Hematopoietic multipotent progenitor cell (in vitro differentiated cells): ENCODE data around the gene CTAGE15. TPM values are rescaled to one million over a fixed set of nuclear protein-coding genes. Genes with fewer than 3 reads are reported as not detected.
"Not testable (repeated sequence)": the region's sequence is repeated elsewhere in the genome, so short reads cannot be mapped to it uniquely, and the experiment has no call there.

Experiments used
- DNase-seq, 3 donors: peaks; one replicate each; pipeline ENCODE4 v3.0.0-alpha.2; 2011 to 2015; ENCODE audit warnings: low read depth in 2 of 3, low spot score in 2 of 3
- total RNA-seq: library from RNA; depleted of rRNA; stranded (reverse); fragments of >200 nt; gene quantifications from one replicate; pipeline ENCODE4 v1.2.3, GENCODE V29; 2012

The CTAGE15 gene, protein sequence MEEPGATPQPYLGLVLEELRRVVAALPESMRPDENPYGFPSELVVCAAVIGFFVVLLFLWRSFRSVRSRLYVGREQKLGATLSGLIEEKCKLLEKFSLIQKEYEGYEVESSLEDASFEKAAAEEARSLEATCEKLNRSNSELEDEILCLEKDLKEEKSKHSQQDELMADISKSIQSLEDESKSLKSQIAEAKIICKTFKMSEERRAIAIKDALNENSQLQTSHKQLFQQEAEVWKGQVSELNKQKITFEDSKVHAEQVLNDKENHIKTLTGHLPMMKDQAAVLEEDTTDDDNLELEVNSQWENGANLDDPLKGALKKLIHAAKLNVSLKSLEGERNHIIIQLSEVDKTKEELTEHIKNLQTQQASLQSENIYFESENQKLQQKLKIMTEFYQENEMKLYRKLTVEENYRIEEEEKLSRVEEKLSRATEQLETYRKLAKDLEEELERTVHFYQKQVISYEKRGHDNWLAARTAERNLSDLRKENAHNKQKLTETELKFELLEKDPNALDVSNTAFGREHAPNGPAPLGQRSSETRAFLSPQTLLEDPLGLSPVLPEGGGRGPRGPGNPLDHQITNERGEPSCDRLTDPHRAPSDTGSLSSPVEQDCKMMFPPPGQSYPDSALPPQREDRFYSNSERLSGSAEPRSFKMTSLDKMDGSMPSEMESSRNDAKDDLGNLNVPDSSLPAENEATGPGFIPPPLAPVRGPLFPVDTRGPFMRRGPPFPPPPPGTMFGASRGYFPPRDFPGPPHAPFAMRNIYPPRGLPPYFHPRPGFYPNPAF
- total RNA-seq: under 0.01 TPM

- not testable (repeated sequence) for DNase-seq
Observed at GRCh38 chr7:143571501-143571900, at the start of gene CTAGE15. CTAGE15 (plus strand) TSS chr7:143571801; CDS start chr7:143571818, 17 bp downstream.

- not testable (repeated sequence) for DNase-seq
Observed at GRCh38 chr7:143522309-143522916, 49.2 kb upstream of the CTAGE15 start.

- not testable (repeated sequence) for DNase-seq
Observed at GRCh38 chr7:143531169-143531926, 40.3 kb upstream of the CTAGE15 start.

DNA sequence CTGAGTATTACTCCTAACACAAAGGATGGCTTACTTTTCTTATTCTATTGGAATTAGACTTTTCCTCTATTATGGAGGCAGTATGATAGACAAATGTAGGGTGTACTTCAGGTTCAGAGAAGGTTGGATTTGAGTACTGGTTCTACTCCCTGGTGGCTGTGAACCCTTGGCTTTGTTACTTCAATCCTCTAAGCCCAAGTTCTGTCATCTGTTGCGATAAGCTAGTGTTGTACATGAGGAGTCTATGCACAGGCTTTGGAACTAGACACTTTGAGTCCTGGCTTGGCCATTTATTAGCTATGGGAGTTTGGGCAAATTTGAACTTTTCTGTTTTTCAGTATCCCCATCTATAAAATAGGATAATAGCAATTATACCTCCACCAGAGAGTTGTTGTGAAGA is 39.7 kb upstream of the CTAGE15 start:
- not testable (repeated sequence) for DNase-seq

DNA sequence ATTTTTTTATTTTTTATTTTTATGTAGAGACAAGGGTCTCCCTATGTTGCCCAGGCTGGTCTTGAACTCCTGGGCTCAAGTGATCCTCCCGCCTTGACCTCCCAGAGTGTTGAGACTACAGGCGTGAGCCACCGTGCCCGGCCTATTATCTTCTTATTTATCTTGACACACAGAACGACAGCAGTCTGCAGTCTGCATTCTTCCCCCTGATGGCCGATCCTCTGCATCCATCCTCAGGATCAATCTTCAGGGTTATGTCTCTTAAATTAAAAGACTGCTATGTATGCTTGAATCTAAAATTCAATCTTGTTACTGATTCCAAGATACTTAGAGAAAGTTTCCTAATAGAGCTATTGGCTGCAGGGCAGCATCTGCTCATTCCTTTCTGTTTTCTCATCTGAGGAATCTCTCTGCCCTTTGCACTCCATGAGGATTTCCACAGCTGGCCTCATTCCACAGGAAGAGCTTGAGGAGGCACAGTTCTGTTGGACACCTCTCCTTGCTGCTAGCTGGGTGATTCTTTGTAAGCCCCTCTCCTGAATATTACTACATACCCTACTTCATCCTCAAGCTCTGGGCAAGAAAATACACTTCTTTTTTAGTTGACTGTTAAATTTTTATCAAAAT is 38.3 kb upstream of the CTAGE15 start:
- DNase-seq: not testable (repeated sequence)

- not testable (repeated sequence) for DNase-seq
Observed at GRCh38 chr7:143536443-143536842, 35.2 kb upstream of the CTAGE15 start.

DNA sequence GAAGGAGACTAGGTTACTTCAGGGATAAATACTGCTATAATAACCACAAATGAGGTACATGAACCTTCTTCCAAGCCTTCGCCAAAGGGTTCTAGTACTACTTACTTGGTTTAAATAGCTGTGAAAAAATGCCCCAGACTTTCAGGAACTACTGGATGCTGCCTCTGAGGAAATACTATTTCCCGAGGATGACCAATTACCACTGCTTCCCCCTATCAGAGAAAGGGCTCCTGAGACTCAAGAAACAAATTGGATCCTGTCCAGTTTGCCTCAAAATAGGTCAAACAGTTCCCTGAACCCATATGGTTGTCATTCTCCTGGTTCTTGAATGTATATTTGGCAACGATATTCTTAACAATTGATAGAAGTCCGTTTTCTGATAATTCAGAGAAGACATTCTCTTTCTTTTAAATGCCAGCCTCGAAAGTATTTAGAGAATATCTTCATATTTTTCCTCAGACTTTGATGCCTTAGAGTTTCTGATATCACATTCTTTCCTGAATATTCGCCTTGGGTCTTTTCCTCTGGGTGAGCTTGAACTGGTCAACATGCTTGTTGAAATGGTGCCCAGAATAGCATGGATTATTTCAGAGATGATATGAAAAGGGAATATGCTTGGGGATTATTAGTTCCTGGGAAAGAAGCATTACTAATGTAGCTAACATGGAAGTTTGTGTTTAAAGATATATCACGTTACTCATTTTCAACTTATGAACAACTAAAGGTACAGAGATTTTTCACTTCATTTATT is 28.1 kb upstream of the CTAGE15 start:
- DNase-seq: not testable (repeated sequence)

- DNase-seq: not testable (repeated sequence)
Observed at GRCh38 chr7:143555968-143556367, 15.6 kb upstream of the CTAGE15 start.

DNA sequence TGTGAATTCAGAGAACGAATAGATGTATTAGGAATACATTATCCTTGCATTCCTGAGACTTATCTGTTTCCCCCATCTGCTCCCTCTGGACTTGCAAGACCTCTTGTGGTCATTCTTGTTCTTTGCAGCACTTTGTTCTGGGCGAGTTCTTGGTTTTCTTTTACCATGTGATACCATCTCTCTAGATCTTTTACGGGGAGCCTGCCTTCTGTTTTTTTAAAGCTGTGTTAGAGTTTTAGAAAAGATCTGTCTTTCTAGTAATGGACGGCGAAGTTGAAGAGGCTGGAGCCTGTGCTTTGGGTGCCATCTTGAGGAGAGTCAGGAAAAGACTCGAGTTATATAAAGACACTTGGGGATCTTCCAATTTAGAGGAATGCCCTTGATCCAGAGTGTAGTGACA is 8.3 kb upstream of the CTAGE15 start:
- DNase-seq: not testable (repeated sequence)

DNA sequence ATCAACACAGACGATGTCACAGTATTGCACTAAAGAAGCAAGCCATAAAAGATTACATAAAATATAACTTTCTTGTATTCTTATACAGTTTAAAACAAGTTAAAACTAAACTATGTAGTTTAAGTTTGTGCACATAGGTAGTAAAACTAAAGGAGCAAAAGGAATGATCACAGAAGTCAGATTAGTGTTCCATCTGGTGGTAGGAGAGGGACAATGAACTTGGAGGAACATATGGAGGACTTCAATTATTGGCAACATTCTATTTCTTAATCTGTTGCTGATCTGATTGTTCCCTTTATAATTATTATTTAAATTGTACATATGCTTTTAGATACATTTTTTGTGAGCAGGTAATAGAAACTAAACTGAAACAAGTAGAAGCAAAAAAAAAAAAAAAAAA is 5.6 kb upstream of the CTAGE15 start:
- not testable (repeated sequence) for DNase-seq

DNA sequence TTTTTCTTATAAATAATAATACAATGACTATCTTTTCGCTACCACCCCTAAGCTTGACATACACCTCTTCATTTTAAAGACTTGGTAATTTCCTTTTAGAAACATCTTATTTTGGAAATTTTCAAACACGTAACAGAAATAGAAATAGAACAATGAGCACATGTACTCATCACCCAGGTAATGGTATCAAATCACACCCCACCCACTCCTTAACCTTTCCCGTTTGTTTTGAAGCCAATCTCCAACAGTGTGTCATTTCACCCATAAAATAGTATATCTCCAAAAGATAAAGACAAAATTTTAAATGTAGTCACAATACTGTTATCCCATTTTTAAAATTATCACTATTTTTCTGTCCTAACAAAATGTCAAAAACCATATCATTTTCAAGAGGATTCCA is 16.6 kb downstream of the CTAGE15 start:
- not testable (repeated sequence) for DNase-seq

DNA sequence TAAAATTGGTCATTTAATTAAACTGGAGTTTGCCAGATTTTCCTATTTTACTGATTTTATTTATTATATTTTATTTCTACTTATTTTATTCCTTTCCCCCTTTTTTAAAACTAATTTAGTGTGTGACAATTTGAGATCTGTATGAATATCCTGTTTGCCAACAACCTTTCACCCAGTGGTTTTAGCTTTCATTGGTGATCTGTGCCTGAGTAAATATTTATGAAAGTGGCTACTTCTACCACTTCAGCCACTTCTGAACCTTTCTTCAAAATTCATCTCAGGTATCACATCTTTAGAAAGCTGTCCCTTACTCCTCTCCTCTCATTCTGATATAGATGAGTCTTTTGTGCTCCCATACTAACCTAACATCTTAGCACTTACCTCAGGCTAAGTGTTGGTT is 18.3 kb downstream of the CTAGE15 start:
- not testable (repeated sequence) for DNase-seq

GRCh38 chr7:143598086-143598485 is 26.5 kb downstream of the CTAGE15 start:
- DNase-seq: not testable (repeated sequence)

- DNase-seq: not testable (repeated sequence)
Observed at GRCh38 chr7:143603549-143603948, 31.9 kb downstream of the CTAGE15 start.

DNA sequence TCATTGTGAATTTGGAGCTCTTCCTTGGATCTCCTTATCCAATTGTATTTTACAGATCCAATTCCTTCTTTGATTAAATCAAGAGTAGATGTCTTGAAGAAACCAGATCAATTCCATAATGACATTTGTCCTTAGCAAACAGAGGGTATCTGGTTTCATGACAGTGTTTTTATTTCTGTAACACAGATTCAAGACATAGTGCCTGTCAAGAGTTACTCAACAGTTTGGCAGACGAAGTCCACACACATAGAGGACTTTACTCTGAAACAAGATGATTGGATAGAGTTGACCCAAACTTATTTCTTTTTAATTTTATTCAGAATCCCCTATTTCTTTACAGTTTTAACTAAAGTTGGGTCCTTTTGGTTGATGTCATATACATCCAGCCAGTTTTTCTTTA is 34.5 kb downstream of the CTAGE15 start:
- not testable (repeated sequence) for DNase-seq

DNA sequence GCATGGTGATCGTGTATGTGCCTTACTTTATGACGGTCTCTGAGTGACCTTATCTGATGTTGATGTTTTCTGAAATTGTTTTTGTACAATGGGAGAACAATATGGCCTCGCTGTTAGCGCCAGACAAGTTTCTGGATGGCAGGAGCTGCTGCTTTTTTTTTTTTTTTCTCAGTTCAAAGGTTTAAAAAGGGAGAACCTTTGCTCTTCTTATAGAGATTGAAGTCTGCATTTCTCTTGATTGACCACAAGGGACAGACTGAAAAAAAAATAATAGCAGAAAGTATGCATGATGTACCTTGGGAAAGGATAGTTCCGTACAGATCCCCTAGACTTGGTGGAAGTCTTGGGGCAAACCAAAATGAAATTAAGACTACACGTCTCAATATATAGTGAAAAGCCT is 43.9 kb downstream of the CTAGE15 start:
- DNase-seq: not testable (repeated sequence)

DNA sequence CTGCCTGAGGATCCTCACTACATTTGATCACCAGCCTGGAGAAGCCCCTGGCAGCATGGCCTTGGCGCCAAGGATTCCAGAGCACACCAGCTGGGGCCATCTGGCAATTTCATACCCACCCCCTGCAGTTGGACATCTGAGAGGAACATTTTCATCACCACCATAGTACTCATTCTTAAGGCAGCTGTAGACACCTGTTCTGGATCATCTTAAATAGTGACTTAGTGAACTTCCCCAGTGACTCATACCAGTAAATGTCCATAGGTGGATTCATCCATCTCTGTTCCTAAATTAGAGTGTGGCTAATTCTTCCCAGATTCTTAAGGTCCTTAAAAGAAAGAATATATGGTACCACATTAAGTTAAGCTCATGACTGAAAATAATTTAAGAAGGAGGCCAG is 45.6 kb downstream of the CTAGE15 start:
- not testable (repeated sequence) for DNase-seq

GRCh38 chr7:143620058-143620457 is 48.5 kb downstream of the CTAGE15 start:
- not testable (repeated sequence) for DNase-seq

- DNase-seq: not testable (repeated sequence)
Observed at GRCh38 chr7:143620646-143621045, 49.0 kb downstream of the CTAGE15 start, which contains the start of gene TCAF2. TCAF2 (plus strand) TSS chr7:143620974.
